GM19438 (cell line): Measurements from ENCODE around the gene PLK3.
"Not testable (repeated sequence)": the region's sequence is repeated elsewhere in the genome, so short reads cannot be mapped to it uniquely, and the experiment has no call there.

ENCODE experiments used
- ATAC-seq: cut with Tn5 transposase; IDR thresholded peaks from one replicate; pipeline ENCODE4 v1.9.1; 2021; ENCODE audit warnings: low read depth; ENCODE audit not compliant: unreplicated experiment

Gene PLK3

GRCh38 chr1:44808063-44808937 is 8.1 kb downstream of the PLK3 start, which contains the start of gene BTBD19:
TSS of gene BTBD19 (plus strand) at chr1:44808523. CDS start at chr1:44808821, 298 bp downstream.
- no peak for ATAC-seq

- ATAC-seq = peak; percentile 46
Observed at GRCh38 chr1:44808938-44809917, 9.1 kb downstream of the PLK3 start.

- no peak for ATAC-seq
Observed at GRCh38 chr1:44810101-44810761, 10.1 kb downstream of the PLK3 start.

GRCh38 chr1:44810762-44811105 is 10.6 kb downstream of the PLK3 start:
- not testable (repeated sequence) for ATAC-seq

- no peak for ATAC-seq
Observed at GRCh38 chr1:44811234-44811633, 11.1 kb downstream of the PLK3 start.

- no peak for ATAC-seq
Observed at GRCh38 chr1:44812822-44813543, 12.8 kb downstream of the PLK3 start.

GRCh38 chr1:44815926-44816325 is 15.7 kb downstream of the PLK3 start:
- ATAC-seq = not testable (repeated sequence)

GRCh38 chr1:44817307-44817706 is 17.1 kb downstream of the PLK3 start:
- ATAC-seq = no peak

GRCh38 chr1:44817771-44818495 is 17.8 kb downstream of the PLK3 start:
- no peak for ATAC-seq

GRCh38 chr1:44819196-44819607 is 19.0 kb downstream of the PLK3 start:
- ATAC-seq = no peak

GRCh38 chr1:44819608-44820327 is 19.6 kb downstream of the PLK3 start:
- ATAC-seq = peak; percentile 82

- ATAC-seq = peak; percentile 1
Observed at GRCh38 chr1:44820328-44821239, 20.4 kb downstream of the PLK3 start.

- no peak for ATAC-seq
Observed at GRCh38 chr1:44821240-44821715, 21.1 kb downstream of the PLK3 start.

- ATAC-seq = no peak
Observed at GRCh38 chr1:44822131-44822701, 22.0 kb downstream of the PLK3 start.

- no peak for ATAC-seq
Observed at GRCh38 chr1:44822981-44823451, 22.8 kb downstream of the PLK3 start.

GRCh38 chr1:44824392-44824791 is 24.2 kb downstream of the PLK3 start:
- ATAC-seq = not testable (repeated sequence)
